ENCODE measurements around the gene RAB10.

Gene RAB10

GRCh38 chr2:26001743-26002351 lies 32.0 kb upstream of the RAB10 start:
- Histone ChIP-seq H3K27me3 (ENCODE audit: insufficient read depth, low read length) (no peaks in the 10 kb centered on the region), H3K36me3 (ENCODE audit: insufficient read depth, low read length) (no peaks in the 10 kb centered on the region), H3K4me3 (ENCODE audit: low read depth, low read length) (no peak overlapping the region), H3K4me1 (ENCODE audit: control insufficient read depth, insufficient read depth, low read length, unreplicated experiment) (peaks cover 40% of the 10 kb centered on the region), H2AFZ (ENCODE audit: low read length, unreplicated experiment) (peak overlapping the region; percentile 84), H3K27ac (ENCODE audit: low read depth, low read length) (peak overlapping the region; percentile 51), H3K79me2 (ENCODE audit: control insufficient read depth, insufficient read depth, low read length, unreplicated experiment) (no peaks in the 10 kb centered on the region)

- no peak overlapping the region for H3K27ac ChIP-seq (ENCODE audit: low read depth, low read length)
- no peaks in the 10 kb centered on the region for H3K79me2 ChIP-seq (ENCODE audit: control insufficient read depth, insufficient read depth, low read length, unreplicated experiment)
- H3K4me3 ChIP-seq (ENCODE audit: low read depth, low read length) = no peak overlapping the region
- H3K27me3 ChIP-seq (ENCODE audit: insufficient read depth, low read length) = no peaks in the 10 kb centered on the region
- H3K36me3 ChIP-seq (ENCODE audit: insufficient read depth, low read length) = no peaks in the 10 kb centered on the region
- H2AFZ ChIP-seq (ENCODE audit: low read length, unreplicated experiment) = no peak overlapping the region
- H3K4me1 ChIP-seq (ENCODE audit: control insufficient read depth, insufficient read depth, low read length, unreplicated experiment) = peaks cover 36% of the 10 kb centered on the region
Observed at GRCh38 chr2:26002632-26003310, 31.1 kb upstream of the RAB10 start.

- no peaks in the 10 kb centered on the region for H3K36me3 ChIP-seq (ENCODE audit: insufficient read depth, low read length)
- H3K4me1 ChIP-seq (ENCODE audit: control insufficient read depth, insufficient read depth, low read length, unreplicated experiment) = peaks cover 34% of the 10 kb centered on the region
- peak overlapping the region; percentile 88 for H3K27ac ChIP-seq (ENCODE audit: low read depth, low read length)
- no peak overlapping the region for H3K4me3 ChIP-seq (ENCODE audit: low read depth, low read length)
- H2AFZ ChIP-seq (ENCODE audit: low read length, unreplicated experiment) = no peak overlapping the region
- H3K79me2 ChIP-seq (ENCODE audit: control insufficient read depth, insufficient read depth, low read length, unreplicated experiment) = no peaks in the 10 kb centered on the region
- no peaks in the 10 kb centered on the region for H3K27me3 ChIP-seq (ENCODE audit: insufficient read depth, low read length)
Observed at GRCh38 chr2:26008095-26008494, 25.8 kb upstream of the RAB10 start.

- Histone ChIP-seq H3K79me2 (ENCODE audit: control insufficient read depth, insufficient read depth, low read length, unreplicated experiment) (no peaks in the 10 kb centered on the region), H3K36me3 (ENCODE audit: insufficient read depth, low read length) (no peaks in the 10 kb centered on the region), H3K4me1 (ENCODE audit: control insufficient read depth, insufficient read depth, low read length, unreplicated experiment) (peaks cover 34% of the 10 kb centered on the region), H3K27me3 (ENCODE audit: insufficient read depth, low read length) (no peaks in the 10 kb centered on the region), H3K4me3 (ENCODE audit: low read depth, low read length) (no peak overlapping the region), H3K27ac (ENCODE audit: low read depth, low read length) (peak overlapping the region; percentile 88), H2AFZ (ENCODE audit: low read length, unreplicated experiment) (peak overlapping the region; percentile 10)
Observed at GRCh38 chr2:26008851-26009566, 24.9 kb upstream of the RAB10 start.

GRCh38 chr2:26009567-26009963 lies 24.3 kb upstream of the RAB10 start:
- Histone ChIP-seq H3K27ac (ENCODE audit: low read depth, low read length) (peak overlapping the region; percentile 88), H3K79me2 (ENCODE audit: control insufficient read depth, insufficient read depth, low read length, unreplicated experiment) (no peaks in the 10 kb centered on the region), H3K4me3 (ENCODE audit: low read depth, low read length) (no peak overlapping the region), H3K4me1 (ENCODE audit: control insufficient read depth, insufficient read depth, low read length, unreplicated experiment) (peaks cover 34% of the 10 kb centered on the region), H3K36me3 (ENCODE audit: insufficient read depth, low read length) (no peaks in the 10 kb centered on the region), H3K27me3 (ENCODE audit: insufficient read depth, low read length) (no peaks in the 10 kb centered on the region), H2AFZ (ENCODE audit: low read length, unreplicated experiment) (no peak overlapping the region)

- Histone ChIP-seq H3K36me3 (ENCODE audit: insufficient read depth, low read length) (no peaks in the 10 kb centered on the region), H3K4me1 (ENCODE audit: control insufficient read depth, insufficient read depth, low read length, unreplicated experiment) (peaks cover 40% of the 10 kb centered on the region), H2AFZ (ENCODE audit: low read length, unreplicated experiment) (no peak overlapping the region), H3K4me3 (ENCODE audit: low read depth, low read length) (no peak overlapping the region), H3K79me2 (ENCODE audit: control insufficient read depth, insufficient read depth, low read length, unreplicated experiment) (no peaks in the 10 kb centered on the region), H3K27me3 (ENCODE audit: insufficient read depth, low read length) (no peaks in the 10 kb centered on the region), H3K27ac (ENCODE audit: low read depth, low read length) (no peak overlapping the region)
Observed at GRCh38 chr2:26010943-26011342, 22.9 kb upstream of the RAB10 start.

GRCh38 chr2:26011609-26011989 lies 22.3 kb upstream of the RAB10 start:
- H3K36me3 ChIP-seq (ENCODE audit: insufficient read depth, low read length) = no peaks in the 10 kb centered on the region
- peak overlapping the region; percentile 18; the same call in 1 of the 2 replicates for H3K27ac ChIP-seq (ENCODE audit: low read depth, low read length)
- no peak overlapping the region for H2AFZ ChIP-seq (ENCODE audit: low read length, unreplicated experiment)
- H3K4me3 ChIP-seq (ENCODE audit: low read depth, low read length) = no peak overlapping the region
- peaks cover 46% of the 10 kb centered on the region for H3K4me1 ChIP-seq (ENCODE audit: control insufficient read depth, insufficient read depth, low read length, unreplicated experiment)
- H3K27me3 ChIP-seq (ENCODE audit: insufficient read depth, low read length) = no peaks in the 10 kb centered on the region
- no peaks in the 10 kb centered on the region for H3K79me2 ChIP-seq (ENCODE audit: control insufficient read depth, insufficient read depth, low read length, unreplicated experiment)

- Histone ChIP-seq H3K27ac (ENCODE audit: low read depth, low read length) (peak overlapping the region; percentile 32), H3K27me3 (ENCODE audit: insufficient read depth, low read length) (no peaks in the 10 kb centered on the region), H3K4me1 (ENCODE audit: control insufficient read depth, insufficient read depth, low read length, unreplicated experiment) (peaks cover 46% of the 10 kb centered on the region), H3K36me3 (ENCODE audit: insufficient read depth, low read length) (no peaks in the 10 kb centered on the region), H3K4me3 (ENCODE audit: low read depth, low read length) (no peak overlapping the region), H2AFZ (ENCODE audit: low read length, unreplicated experiment) (peak overlapping the region; percentile 27), H3K79me2 (ENCODE audit: control insufficient read depth, insufficient read depth, low read length, unreplicated experiment) (no peaks in the 10 kb centered on the region)
Observed at GRCh38 chr2:26011990-26012856, 21.7 kb upstream of the RAB10 start.

- no peak overlapping the region for H3K4me3 ChIP-seq (ENCODE audit: low read depth, low read length)
- H3K36me3 ChIP-seq (ENCODE audit: insufficient read depth, low read length) = no peaks in the 10 kb centered on the region
- H3K27me3 ChIP-seq (ENCODE audit: insufficient read depth, low read length) = no peaks in the 10 kb centered on the region
- H3K27ac ChIP-seq (ENCODE audit: low read depth, low read length) = no peak overlapping the region
- H3K79me2 ChIP-seq (ENCODE audit: control insufficient read depth, insufficient read depth, low read length, unreplicated experiment) = no peaks in the 10 kb centered on the region
- no peak overlapping the region for H2AFZ ChIP-seq (ENCODE audit: low read length, unreplicated experiment)
- H3K4me1 ChIP-seq (ENCODE audit: control insufficient read depth, insufficient read depth, low read length, unreplicated experiment) = peaks cover 52% of the 10 kb centered on the region
Observed at GRCh38 chr2:26013668-26014067, 20.2 kb upstream of the RAB10 start.

GRCh38 chr2:26016012-26016705 lies 17.7 kb upstream of the RAB10 start:
- Histone ChIP-seq H3K79me2 (ENCODE audit: control insufficient read depth, insufficient read depth, low read length, unreplicated experiment) (no peaks in the 10 kb centered on the region), H2AFZ (ENCODE audit: low read length, unreplicated experiment) (peak overlapping the region; percentile 26), H3K4me3 (ENCODE audit: low read depth, low read length) (peak overlapping the region; percentile 25), H3K27me3 (ENCODE audit: insufficient read depth, low read length) (no peaks in the 10 kb centered on the region), H3K27ac (ENCODE audit: low read depth, low read length) (peak overlapping the region; percentile 64), H3K4me1 (ENCODE audit: control insufficient read depth, insufficient read depth, low read length, unreplicated experiment) (peaks cover 44% of the 10 kb centered on the region), H3K36me3 (ENCODE audit: insufficient read depth, low read length) (no peaks in the 10 kb centered on the region)
